ENCODE measurements around the gene SP140. TPM values are rescaled to one million over a fixed set of nuclear protein-coding genes. Genes with fewer than 3 reads are reported as not detected.

The SP140 gene
- not detected in 2 replicates for total RNA-seq

DNA sequence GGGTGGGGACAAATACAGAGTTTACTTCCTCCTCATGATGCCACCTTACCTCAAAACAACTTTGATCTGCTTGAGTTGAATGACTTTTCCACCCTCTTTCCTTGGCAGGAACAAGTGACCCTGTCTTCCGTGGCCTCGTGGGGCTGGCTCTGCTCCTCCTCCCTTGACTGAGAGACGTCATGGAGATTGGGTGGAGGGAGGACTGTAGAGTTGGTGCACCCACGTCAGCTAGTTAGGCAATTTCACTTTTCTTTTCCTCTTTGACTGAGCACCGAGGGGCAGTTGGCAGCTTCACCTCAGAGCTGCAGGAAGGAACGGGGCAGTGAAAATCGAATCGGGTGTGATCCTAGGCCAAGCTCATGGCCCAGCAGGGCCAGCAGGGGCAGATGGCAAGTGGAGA is at the start of gene SP140:
SP140 (plus strand) TSS at position 251 of the 400 bp plus-strand sequence; CDS start at position 360, 109 bp downstream.
- H3K27me3 ChIP-seq (ENCODE audit: control insufficient read depth, insufficient read depth, low read length) = no peaks in the 10 kb centered on the region
- no peak within 1 kb of the TSS for H3K4me3 ChIP-seq (ENCODE audit: low read depth, low read length)
- no peak for FAIRE-seq
- TF ChIP-seq, protein P1, sequence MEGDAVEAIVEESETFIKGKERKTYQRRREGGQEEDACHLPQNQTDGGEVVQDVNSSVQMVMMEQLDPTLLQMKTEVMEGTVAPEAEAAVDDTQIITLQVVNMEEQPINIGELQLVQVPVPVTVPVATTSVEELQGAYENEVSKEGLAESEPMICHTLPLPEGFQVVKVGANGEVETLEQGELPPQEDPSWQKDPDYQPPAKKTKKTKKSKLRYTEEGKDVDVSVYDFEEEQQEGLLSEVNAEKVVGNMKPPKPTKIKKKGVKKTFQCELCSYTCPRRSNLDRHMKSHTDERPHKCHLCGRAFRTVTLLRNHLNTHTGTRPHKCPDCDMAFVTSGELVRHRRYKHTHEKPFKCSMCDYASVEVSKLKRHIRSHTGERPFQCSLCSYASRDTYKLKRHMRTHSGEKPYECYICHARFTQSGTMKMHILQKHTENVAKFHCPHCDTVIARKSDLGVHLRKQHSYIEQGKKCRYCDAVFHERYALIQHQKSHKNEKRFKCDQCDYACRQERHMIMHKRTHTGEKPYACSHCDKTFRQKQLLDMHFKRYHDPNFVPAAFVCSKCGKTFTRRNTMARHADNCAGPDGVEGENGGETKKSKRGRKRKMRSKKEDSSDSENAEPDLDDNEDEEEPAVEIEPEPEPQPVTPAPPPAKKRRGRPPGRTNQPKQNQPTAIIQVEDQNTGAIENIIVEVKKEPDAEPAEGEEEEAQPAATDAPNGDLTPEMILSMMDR (IDR thresholded peaks at IDR 0.05; ENCODE audit: insufficient read depth, low read length, severe bottlenecking) = no peak
- DNase-seq (ENCODE audit: low read depth) = no peak
- H3K36me3 ChIP-seq (ENCODE audit: control insufficient read depth, insufficient read depth, low read length) = no peaks in the 10 kb centered on the region

DNA sequence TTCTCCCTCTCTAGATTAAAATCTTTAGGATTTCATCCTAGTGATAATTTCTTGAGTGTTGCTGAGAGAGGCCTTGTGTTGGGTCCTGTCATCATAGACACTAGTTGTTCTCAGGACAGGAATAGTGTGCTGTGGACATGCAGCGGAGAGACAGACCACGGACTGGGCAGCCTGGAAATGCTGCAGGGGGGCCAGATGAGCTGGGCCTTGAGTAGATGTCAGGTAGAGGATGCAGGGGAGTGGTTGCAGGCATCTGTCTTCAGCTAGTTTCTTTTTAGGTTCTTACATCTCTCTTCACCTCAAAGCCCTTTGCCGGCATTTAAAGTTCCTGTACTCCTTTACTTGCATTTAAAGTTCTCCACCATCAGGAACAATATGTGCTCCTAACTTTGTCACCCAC is 48.5 kb upstream of the SP140 start:
- no peak for DNase-seq (ENCODE audit: low read depth)
- no peak for FAIRE-seq
- TF ChIP-seq, protein P1 (IDR thresholded peaks at IDR 0.05; ENCODE audit: insufficient read depth, low read length, severe bottlenecking) = no peak
- Histone ChIP-seq H3K27me3 (ENCODE audit: control insufficient read depth, insufficient read depth, low read length) (no peaks in the 10 kb centered on the region), H3K36me3 (ENCODE audit: control insufficient read depth, insufficient read depth, low read length) (peaks cover 1% of the 10 kb centered on the region), H3K4me3 (ENCODE audit: low read depth, low read length) (no peak overlapping the region)

DNA sequence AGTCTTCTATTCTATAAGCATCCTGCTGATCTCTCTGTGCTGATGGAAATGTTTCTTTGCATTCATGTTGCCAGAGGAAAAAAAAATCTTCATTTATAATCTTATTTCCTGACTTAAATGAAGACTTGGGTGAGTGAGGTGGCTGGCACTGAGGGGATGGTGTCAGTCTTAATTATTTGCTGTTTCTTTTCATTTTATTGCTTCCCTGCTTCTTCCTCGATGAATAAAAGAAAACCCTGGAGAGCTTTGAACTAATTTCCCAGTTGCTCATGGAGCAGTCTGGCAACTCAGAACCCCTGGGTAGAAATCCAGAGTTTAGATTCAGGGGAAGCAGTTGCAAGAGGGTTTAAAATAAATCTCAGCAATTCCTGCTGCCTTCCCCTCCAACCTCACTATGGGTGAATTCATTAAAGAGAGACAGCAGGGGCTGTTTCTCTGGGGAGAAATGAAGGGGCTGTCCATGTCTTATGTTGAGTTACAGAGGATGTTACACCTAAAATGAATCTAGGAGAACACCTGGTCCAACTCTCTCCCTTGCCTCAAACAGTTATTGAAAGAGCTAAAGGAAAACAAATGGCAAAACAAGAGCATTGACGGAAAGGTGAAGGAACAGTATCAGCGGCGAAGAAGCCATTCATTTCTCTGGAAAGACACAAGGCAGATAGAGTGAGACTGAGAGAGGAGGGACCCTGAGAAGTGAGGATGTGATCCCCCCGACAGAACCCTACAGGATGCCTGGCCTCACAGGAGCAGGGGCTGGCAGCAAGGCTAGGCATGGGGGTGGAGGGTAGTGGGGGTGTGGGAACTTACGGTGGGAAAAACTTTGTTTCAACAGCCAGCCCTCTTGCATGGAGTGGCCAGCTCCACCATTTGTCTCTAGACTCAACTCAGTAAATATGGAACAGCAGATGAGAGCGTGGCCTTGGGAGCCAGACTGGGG is 46.7 kb upstream of the SP140 start:
- Histone ChIP-seq H3K4me3 (ENCODE audit: low read depth, low read length) (no peak overlapping the region), H3K27me3 (ENCODE audit: control insufficient read depth, insufficient read depth, low read length) (no peaks in the 10 kb centered on the region), H3K36me3 (ENCODE audit: control insufficient read depth, insufficient read depth, low read length) (peaks cover 1% of the 10 kb centered on the region)
- no peak for FAIRE-seq
- no peak for DNase-seq (ENCODE audit: low read depth)
- TF ChIP-seq, protein P1 (IDR thresholded peaks at IDR 0.05; ENCODE audit: insufficient read depth, low read length, severe bottlenecking) = no peak

DNA sequence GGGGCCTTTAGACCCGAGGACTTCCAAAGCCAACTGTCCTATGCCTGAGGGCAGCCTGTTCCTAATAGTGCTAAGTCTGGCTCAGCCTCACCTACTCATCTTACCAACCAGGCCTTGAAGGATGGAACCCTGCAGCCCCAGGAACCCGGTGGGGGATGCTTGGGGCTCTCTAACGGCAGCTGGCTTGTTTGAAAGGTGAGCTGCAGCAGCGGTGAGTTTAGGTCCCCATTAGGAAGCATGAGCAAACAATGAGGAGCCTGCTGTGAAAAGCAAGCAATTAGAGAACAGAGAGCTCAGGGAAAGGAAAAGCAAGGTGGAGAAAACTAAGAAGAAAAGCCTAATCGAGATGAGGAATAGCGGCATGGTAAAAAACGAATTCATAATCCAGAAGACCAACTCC is 45.6 kb upstream of the SP140 start:
- H3K36me3 ChIP-seq (ENCODE audit: control insufficient read depth, insufficient read depth, low read length) = peaks cover 1% of the 10 kb centered on the region
- H3K27me3 ChIP-seq (ENCODE audit: control insufficient read depth, insufficient read depth, low read length) = no peaks in the 10 kb centered on the region
- FAIRE-seq (no peak), DNase-seq (ENCODE audit: low read depth) (no peak)
- H3K4me3 ChIP-seq (ENCODE audit: low read depth, low read length) = no peak overlapping the region
- TF ChIP-seq, protein P1 (IDR thresholded peaks at IDR 0.05; ENCODE audit: insufficient read depth, low read length, severe bottlenecking) = no peak

DNA sequence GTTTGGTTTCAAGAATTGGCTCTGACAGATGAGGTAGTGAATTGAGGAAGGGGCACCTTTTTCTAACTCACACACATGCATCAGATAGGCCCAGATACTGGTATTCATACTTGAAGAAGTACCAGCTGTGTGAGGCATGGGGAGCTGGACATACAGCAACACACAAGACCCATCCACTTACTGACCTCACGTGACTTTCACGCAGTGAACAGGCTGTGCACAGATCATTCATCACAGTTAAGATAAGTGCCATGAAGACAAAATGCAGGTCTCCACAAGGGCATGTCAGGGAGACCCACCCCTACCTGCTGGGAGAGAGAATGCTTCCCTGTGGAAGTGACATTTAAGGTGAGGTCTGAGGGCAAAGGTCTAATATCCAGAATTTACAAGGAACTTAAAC is 44.3 kb upstream of the SP140 start:
- Histone ChIP-seq H3K36me3 (ENCODE audit: control insufficient read depth, insufficient read depth, low read length) (peaks cover 1% of the 10 kb centered on the region), H3K4me3 (ENCODE audit: low read depth, low read length) (no peak overlapping the region), H3K27me3 (ENCODE audit: control insufficient read depth, insufficient read depth, low read length) (no peaks in the 10 kb centered on the region)
- FAIRE-seq = no peak
- TF ChIP-seq, protein P1 (IDR thresholded peaks at IDR 0.05; ENCODE audit: insufficient read depth, low read length, severe bottlenecking) = no peak
- no peak for DNase-seq (ENCODE audit: low read depth)

Data from bronchial epithelial cell (primary cell).